ENCODE measurements around the gene TTPAL. TPM values are rescaled to one million over a fixed set of nuclear protein-coding genes. Genes with fewer than 3 reads are reported as not detected.

The TTPAL gene
- total RNA-seq, 1 donor from 2014 or later, result 16.0 TPM

- peaks cover 49% of the 10 kb centered on the region for H3K4me1 ChIP-seq
- intact Hi-C loops (cut with DNase I), result no loop called here
- H3K27me3 ChIP-seq, result no peaks in the 10 kb centered on the region
- TF ChIP-seq POLR2AphosphoS5 (IDR thresholded peaks at IDR 0.05; ENCODE audit: insufficient read depth in 1 of 2, low read depth in 1 of 2) (no peak), POLR2A (IDR thresholded peaks at IDR 0.05) (no peak)
- TF ChIP-seq, protein P1, sequence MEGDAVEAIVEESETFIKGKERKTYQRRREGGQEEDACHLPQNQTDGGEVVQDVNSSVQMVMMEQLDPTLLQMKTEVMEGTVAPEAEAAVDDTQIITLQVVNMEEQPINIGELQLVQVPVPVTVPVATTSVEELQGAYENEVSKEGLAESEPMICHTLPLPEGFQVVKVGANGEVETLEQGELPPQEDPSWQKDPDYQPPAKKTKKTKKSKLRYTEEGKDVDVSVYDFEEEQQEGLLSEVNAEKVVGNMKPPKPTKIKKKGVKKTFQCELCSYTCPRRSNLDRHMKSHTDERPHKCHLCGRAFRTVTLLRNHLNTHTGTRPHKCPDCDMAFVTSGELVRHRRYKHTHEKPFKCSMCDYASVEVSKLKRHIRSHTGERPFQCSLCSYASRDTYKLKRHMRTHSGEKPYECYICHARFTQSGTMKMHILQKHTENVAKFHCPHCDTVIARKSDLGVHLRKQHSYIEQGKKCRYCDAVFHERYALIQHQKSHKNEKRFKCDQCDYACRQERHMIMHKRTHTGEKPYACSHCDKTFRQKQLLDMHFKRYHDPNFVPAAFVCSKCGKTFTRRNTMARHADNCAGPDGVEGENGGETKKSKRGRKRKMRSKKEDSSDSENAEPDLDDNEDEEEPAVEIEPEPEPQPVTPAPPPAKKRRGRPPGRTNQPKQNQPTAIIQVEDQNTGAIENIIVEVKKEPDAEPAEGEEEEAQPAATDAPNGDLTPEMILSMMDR (IDR thresholded peaks at IDR 0.05), result no peak
- no peak for DNase-seq (ENCODE audit: extremely low spot score in 2 of 2)
- no peaks in the 10 kb centered on the region for H3K9me3 ChIP-seq
- H3K27ac ChIP-seq, result peak overlapping the region; percentile 88
- peaks cover 0 to 45% of the 10 kb centered on the region in 2 donors for H3K36me3 ChIP-seq
- no peak overlapping the region for H3K4me3 ChIP-seq
Observed at GRCh38 chr20:44489223-44489622, 13.5 kb downstream of the TTPAL start.

GRCh38 chr20:44489931-44490330, 14.3 kb downstream of the TTPAL start:
- Histone ChIP-seq H3K27ac (peak overlapping the region; percentile 88), H3K36me3 (peaks cover 0 to 39% of the 10 kb centered on the region in 2 donors)
- intact Hi-C loops (cut with DNase I), result no loop called here

GRCh38 chr20:44491635-44492395, 16.1 kb downstream of the TTPAL start:
- Histone ChIP-seq H3K27ac (peak overlapping the region; percentile 88), H3K4me1 (peaks cover 62% of the 10 kb centered on the region), H3K9me3 (no peaks in the 10 kb centered on the region), H3K27me3 (no peaks in the 10 kb centered on the region), H3K36me3 (peaks cover 0 to 42% of the 10 kb centered on the region in 2 donors), H3K4me3 (no peak overlapping the region)
- TF ChIP-seq POLR2AphosphoS5 (IDR thresholded peaks at IDR 0.05; ENCODE audit: insufficient read depth in 1 of 2, low read depth in 1 of 2), result no peak
- TF ChIP-seq, protein P1 (IDR thresholded peaks at IDR 0.05), result no peak
- no peak for DNase-seq (ENCODE audit: extremely low spot score in 2 of 2)
- intact Hi-C loops (cut with DNase I), result no loop called here

More at GRCh38 chr20:44489931-44490330, 14.3 kb downstream of the TTPAL start:
- Histone ChIP-seq H3K9me3 (no peaks in the 10 kb centered on the region), H3K27me3 (no peaks in the 10 kb centered on the region), H3K4me1 (peaks cover 54% of the 10 kb centered on the region), H3K4me3 (no peak overlapping the region)
- TF ChIP-seq, protein P1 (IDR thresholded peaks at IDR 0.05), result no peak
- TF ChIP-seq POLR2A (IDR thresholded peaks at IDR 0.05) (no peak), POLR2AphosphoS5 (IDR thresholded peaks at IDR 0.05; ENCODE audit: insufficient read depth in 1 of 2, low read depth in 1 of 2) (no peak)
- no peak for DNase-seq (ENCODE audit: extremely low spot score in 2 of 2)

DNA sequence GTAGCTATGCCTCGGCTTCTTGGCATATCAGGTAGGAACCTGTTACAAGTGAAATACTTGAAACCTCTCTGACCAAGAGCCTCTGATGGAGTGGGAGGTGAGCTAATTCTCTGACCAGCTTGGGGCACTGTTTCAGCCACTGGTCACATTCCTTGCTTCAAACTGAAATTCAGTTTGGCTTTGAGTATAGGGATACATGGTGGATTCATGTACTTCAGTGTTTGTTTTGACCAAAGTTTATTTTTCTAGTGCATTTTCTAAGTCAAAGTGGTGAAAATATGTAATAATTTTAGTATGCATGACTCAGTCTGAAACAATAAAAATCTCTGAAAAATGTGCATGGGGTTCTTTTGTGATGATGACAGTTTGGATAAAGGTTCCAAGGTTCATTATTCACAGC, 18.6 kb downstream of the TTPAL start:
- H3K9me3 ChIP-seq, result no peaks in the 10 kb centered on the region
- intact Hi-C loops (cut with DNase I), result no loop called here
- no peak overlapping the region for H3K4me3 ChIP-seq
- H3K36me3 ChIP-seq, result peaks cover 0 to 43% of the 10 kb centered on the region in 2 donors
- TF ChIP-seq POLR2A (IDR thresholded peaks at IDR 0.05), result no peak
- no peak for TF ChIP-seq POLR2AphosphoS5 (IDR thresholded peaks at IDR 0.05; ENCODE audit: insufficient read depth in 1 of 2, low read depth in 1 of 2)
- TF ChIP-seq, protein P1 (IDR thresholded peaks at IDR 0.05), result no peak
- DNase-seq (ENCODE audit: extremely low spot score in 2 of 2), result no peak
- peaks cover 65% of the 10 kb centered on the region for H3K4me1 ChIP-seq
- peak overlapping the region; percentile 88 for H3K27ac ChIP-seq
- no peaks in the 10 kb centered on the region for H3K27me3 ChIP-seq

- no peak for DNase-seq (ENCODE audit: extremely low spot score in 2 of 2)
- TF ChIP-seq POLR2A (IDR thresholded peaks at IDR 0.05), result no peak
- H3K27me3 ChIP-seq, result no peaks in the 10 kb centered on the region
- H3K36me3 ChIP-seq, result peaks cover 0 to 43% of the 10 kb centered on the region in 2 donors
- intact Hi-C loops (cut with DNase I), result no loop called here
- peak overlapping the region; percentile 88 for H3K27ac ChIP-seq
- no peaks in the 10 kb centered on the region for H3K9me3 ChIP-seq
- H3K4me3 ChIP-seq, result no peak overlapping the region
- H3K4me1 ChIP-seq, result peaks cover 64% of the 10 kb centered on the region
Observed at GRCh38 chr20:44494681-44495080, 19.0 kb downstream of the TTPAL start.
